HG03025 (cell line): Measurements from ENCODE around the gene MCRS1.
"Not testable (repeated sequence)": the region's sequence is repeated elsewhere in the genome, so short reads cannot be mapped to it uniquely, and the experiment has no call there.

Experiments
- ATAC-seq: cut with Tn5 transposase; IDR thresholded peaks from one replicate; pipeline ENCODE4 v1.9.1; 2021; ENCODE audit warnings: mild to moderate bottlenecking, moderate library complexity; ENCODE audit not compliant: unreplicated experiment, low FRiP score

The MCRS1 gene

DNA sequence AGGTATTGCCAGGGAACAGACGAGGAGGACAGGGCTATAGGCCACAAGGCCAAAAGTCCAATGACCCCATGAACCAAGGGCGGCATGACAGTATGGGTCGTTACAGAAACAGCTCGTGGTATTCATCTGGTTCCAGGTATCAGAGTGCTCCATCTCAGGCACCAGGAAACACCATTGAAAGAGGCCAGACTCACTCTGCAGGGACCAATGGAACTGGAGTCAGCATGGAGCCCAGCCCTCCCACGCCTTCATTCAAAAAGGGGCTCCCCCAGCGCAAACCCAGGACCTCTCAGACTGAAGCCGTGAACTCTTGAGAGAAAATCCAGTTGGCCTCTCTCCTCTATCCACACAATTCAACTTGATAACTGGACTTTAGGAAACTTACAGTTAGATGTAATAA is 42.0 kb downstream of the MCRS1 start:
- no peak for ATAC-seq

DNA sequence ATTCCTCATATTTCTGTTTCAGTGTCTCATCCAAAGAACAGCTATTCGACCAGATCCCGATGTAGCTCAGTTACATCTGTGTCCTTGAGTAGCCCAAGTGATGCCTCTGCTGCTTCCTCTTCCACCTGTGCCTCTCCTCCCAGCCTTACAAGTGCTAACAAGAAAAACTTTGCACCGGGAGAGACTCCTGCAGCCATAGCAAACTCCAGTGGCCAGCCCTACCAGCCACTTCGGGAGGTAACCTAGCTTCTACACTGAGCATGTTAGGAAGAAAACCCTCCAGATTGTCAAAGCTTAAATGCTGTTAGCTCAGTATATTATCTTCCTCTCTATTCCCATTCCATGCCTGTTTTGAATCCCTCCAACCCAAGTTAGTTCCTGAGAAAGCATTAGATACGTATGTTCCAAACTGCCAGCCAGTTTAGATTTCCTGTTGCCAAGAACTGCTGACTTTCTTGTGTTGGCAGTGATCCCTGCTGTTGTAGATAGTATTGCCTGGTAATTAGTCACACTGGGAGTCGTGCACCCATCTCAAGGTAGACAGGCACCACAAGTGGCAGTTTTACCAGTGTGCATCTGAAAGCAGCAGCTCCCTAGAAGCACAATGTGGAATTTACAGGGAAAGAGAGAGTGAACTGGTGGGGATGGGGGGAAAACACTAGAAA is 43.1 kb downstream of the MCRS1 start:
- ATAC-seq = no peak

DNA sequence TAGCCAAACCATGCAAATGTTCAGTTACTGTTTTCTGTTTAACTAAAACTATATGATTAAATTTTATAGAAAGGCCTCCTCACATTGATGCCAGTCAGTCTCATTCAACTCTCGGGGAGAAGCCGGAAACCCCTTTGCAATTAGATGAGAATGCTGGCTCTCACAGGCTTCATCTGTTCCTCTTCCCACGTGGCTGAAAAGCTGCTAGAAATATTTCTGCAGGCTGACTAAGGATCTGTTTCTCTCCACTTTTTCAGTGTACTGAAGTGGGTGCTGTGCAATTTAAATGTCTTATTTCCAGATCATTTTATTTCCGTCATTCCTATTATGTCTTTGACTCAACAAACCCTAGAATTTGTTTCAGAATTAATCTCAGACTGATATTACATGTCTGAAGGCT is 46.6 kb downstream of the MCRS1 start:
- no peak for ATAC-seq

DNA sequence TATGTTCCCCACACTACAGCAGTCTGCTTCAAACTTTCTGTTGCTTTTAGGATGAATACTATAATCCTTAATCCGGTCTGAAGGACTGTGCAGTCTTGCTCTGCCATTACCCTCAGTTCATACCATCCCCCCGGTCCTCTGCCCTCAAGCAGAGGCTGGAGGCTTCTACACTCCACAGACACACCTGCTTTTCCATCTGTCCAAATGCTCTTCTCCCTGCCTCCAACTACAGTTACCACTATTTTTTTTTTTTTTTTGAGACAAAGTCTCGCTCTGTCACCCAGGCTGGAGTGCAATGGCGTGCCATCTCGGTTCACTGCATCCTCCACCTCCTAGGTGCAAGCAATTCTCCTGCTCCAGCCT is 48.4 kb downstream of the MCRS1 start:
- ATAC-seq = no peak

DNA sequence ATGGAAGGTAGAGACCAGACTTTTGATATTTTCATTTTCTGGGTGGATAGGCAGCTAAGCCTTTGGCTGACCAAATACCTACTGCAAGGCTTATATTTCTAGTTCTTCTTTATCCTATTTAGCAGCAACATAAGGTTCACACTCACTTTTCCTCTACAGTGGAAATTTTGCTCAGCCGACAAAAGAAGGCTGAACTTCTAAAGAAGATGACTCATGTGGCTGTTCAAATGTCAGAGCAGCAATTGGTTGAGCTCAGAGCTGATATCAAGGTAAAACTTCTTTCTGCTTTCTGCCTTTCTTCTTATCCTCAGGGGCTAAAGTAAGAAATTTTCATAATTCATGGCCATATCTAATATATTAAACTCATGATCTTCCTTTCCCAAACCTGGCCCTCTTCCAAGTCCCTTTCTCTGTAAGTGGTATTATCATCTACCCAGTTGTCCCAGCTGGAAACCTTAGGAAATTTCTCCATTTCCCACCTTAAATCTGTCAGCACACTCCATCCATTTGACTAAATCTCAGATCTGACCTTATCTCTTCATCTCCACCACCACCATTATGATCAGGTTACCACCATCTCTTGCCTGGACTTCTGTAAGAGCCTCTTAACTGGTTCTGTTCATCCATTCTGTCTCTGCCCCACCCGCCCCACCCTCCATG is 48.9 kb downstream of the MCRS1 start:
- no peak for ATAC-seq

DNA sequence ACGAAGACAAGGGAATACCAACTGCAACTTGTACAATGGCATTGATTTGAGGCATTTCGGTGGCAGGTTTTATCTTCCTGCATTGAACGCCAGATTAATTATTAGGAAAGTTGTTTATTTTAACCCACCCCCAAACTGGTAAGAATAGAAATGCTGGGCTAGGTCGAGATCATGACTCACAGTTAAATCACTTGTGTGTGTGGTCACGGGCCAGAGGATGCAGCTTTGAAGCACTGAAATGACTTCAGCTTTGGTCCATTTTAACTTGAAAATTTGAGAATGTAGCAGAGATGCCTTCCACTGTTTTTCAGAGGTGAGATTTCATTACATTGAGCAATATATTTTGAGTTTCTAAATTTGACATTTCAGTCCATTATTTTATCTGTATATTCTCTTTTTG is 52.7 kb downstream of the MCRS1 start:
- ATAC-seq = no peak

DNA sequence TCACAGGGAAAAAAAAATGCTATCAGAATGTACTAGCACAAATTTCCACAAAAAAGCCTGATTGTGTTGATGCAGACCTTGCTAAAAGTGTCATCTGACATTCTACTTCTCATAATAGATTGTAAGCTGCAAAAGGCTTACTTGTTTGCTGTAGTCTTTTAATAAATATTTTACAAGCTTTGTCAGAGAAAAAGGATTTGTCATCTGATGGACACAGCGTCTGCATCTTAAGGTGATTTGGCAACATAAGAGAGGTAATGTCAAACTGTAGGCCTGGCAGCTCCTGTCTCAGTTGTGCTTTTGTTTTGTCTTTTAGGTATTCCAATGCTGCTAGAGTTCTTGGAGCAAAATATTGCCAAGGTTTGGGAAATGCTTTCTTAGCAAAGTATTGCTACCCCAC is 55.4 kb downstream of the MCRS1 start:
- ATAC-seq = no peak

DNA sequence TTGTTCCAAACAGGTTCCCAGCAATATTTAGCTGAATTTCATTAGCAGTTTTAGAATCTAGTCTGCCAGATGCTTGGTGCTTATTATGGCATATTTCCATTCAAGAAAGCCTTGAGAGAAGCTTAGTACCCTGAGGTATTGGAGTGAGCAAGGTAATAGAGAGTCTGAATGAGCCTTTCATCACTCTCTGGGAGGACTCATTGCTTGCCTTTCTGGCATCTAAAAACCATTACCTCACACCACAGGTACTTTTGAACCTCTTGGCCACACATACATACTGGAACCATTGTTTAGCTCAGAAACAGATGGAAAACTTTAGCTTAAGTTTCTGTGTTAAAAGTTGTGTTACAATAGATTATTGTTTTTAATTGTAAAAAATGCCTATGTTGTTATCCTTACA is 56.5 kb downstream of the MCRS1 start:
- no peak for ATAC-seq

DNA sequence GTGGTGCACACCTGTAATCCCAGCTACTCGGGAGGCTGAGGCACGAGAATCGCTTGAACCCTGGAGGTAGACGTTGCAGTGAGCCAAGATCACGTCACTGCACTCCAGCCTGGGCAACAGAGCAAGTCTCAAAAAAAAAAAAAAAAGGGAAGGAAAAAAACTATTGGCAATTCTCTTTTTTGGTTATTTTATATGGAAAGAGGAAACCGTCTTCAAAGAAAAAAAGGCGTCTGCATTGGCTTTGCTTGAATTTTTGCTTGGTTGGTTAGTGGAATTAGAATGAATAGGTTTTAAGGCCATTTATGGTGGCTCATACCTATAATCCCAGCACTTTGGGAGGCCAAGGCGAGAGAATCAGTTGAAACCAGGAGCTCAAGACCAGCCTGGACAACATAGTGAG is 58.3 kb downstream of the MCRS1 start:
- ATAC-seq = not testable (repeated sequence)
